GM18909 (cell line): Measurements from ENCODE around the gene SLC36A2.

Experiments
- ATAC-seq: cut with Tn5 transposase; IDR thresholded peaks from one replicate; pipeline ENCODE4 v1.9.1; 2021; ENCODE audit warnings: mild to moderate bottlenecking; ENCODE audit not compliant: unreplicated experiment, poor library complexity

The SLC36A2 gene

DNA sequence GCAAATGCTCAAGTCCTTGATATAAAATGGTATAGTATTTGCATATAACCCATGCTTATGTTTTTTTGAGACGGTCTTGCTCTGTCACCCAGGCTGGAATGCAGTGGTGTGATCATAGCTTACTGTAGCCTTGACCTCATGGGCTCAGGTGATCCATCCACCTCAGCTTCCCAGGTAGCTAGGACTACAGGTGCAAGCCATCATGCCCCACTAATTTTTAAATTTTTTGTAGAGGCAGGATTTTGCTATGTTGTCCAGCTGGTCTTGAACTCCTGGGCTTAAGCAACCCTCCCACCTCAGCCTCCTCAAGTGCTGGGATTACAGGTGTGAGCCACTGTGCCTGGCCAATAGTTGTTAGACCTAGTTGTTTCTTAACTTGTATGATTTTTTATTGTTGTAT, 61.1 kb downstream of the SLC36A2 start:
- ATAC-seq, result no peak

DNA sequence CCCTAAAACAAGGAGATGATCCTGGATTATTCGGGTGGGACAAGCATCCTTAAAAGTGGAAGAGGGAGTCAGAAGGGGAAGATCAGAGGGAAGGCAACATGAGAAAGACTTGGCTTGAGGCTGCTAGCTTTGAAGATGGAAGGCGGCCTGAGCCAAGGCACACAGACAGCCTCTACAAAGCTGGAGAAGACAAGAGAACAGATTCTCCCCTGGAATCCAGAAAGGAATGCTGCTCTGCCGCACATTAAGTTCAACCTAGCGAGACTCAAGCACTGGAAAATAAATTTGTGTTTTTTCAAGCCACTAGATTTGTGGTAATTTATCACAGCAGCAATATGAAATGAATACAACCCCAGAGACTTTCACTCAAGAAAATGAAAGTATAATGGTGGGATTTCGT, 61.7 kb downstream of the SLC36A2 start:
- no peak for ATAC-seq

DNA sequence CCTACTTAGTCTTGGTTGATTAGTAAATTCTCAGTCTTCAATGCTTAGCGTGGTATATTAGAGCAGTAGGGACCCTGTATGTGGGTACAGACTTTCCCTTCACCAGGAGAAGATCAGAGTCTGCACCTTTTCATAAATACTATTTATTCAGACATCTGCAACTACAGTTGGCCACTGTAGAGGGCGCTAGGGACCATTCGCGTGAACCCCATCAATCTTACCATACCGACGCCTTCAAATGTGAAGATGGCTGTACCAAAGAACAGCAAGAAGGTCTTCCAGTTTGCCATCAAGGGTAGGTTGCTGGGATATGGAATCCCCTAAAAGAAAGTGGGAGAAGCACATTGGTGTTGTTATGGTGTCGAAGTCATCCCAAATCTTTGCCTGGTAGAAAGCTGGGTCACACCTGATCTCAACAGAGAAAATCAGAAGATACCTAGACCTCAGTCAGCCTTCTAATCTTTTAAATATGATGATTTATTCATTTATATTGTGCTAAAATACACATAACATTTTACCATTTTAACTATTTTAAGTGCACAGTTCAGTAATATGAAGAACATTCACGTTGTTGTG, 62.9 kb downstream of the SLC36A2 start:
- no peak for ATAC-seq

DNA sequence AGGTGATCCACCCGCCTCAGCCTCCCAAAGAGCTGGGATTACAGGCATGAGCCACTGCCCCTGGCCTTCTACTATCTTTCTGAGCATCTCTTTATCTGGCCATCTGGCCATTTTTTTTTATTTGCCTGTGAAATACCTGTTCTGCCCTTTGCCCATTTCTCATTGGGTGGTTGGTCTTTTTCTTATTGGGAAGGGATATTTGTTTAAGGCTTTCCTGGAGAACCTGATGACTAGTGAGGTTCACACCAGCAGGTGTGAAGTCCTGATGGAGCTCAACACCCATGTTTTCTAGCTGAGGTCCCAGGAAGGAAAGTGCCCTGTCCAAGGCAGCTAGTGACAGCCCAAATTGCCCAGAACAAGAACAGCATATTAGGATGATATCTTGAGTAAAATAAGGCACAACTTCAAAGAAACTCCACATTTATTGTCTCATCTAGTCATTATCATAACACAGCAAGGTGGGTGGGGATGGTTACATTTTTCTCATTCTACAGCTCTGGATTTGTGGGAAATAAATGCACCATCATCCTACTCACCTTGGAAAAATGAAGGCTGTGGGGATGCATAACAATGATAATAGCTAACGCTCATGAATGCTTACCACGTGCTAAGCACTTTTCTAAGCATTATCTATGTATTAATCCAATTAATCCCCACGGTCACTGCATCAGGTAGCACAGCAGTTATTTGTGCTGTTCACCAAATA, 64.1 kb downstream of the SLC36A2 start:
- ATAC-seq, result no peak

DNA sequence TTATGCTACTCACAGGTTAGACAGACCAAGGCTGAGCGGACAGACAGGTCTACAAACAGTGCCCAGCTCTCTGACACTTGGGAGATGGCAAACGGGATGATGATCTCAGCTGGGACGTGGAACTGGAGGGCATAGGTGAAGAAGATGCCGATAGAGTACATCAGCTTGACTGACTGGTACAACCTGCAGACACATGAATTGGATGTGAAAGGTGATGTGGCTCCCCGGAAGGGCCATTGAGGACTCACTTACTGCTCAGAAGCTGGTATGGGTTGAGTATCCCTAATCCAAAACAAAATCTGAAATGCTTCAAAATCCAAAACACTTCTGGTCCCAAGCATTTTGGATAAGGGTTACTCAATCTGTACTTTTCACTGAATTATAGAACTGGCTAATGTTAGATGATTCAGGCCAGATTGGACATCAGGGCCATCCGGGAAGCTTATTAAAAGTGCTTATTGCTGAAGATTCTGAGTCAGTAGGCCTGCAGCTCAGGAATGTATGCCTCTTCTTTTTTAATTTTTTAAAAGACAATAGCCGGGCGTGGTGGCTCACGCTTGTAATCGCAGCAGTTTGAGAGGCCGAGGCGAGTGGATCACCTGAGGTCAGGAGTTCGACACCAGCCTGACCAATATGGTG, 66.2 kb downstream of the SLC36A2 start:
- ATAC-seq, result no peak

DNA sequence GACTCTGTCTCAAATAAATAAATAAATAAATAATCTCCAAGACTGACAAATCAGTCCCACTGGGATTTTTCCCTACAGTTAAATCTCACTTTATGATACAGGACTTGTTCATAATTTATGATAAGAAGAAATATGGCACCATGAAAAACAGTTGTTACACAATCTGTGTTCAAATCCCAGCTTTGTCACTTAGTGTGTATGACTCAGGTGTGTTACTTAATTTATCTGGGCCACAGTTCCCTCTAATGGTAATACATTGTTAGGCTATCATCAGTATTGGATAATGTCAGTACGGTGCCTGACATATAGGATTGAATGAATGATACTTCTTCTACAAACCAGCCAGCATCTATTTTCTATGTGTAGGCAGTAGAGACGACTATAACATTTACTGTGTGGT, 66.9 kb downstream of the SLC36A2 start:
- ATAC-seq, result no peak

DNA sequence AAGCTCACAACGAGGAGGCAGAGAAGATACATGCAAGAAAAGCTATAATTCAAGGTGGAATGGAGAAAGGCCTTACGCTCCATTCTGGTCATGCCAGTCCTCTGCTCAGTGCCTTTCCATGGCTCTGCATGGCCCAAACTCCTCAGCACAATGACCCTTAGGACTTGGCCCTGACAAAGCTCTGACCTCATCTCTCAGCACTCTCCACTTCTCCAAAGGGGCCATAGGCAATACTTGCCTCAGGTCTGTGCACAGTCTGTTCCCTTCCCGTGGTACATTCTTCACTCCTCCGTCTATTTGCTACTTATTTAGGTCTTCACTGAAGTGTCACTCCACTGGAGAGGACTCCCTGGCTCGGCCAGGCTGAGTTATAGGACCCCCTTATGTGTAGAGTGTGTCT, 68.5 kb downstream of the SLC36A2 start:
- ATAC-seq, result no peak

DNA sequence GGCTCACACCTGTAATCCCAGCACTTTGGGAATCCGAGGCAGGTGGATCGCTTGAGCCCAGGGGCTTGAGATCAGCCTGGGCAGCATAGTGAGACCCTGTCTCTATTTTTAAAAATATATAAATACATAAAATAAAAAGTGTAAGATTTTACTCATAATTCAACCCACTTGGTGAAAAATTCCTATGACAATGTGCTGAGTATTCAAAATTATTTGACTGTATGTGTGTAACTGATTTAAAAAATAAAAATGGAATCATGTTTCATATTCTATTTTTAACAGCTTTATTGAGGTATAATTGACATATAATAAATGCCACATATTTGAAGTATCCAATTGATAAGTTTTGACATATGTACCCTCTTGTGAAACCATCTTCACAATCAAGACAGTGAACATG, 71.6 kb downstream of the SLC36A2 start:
- ATAC-seq, result no peak

DNA sequence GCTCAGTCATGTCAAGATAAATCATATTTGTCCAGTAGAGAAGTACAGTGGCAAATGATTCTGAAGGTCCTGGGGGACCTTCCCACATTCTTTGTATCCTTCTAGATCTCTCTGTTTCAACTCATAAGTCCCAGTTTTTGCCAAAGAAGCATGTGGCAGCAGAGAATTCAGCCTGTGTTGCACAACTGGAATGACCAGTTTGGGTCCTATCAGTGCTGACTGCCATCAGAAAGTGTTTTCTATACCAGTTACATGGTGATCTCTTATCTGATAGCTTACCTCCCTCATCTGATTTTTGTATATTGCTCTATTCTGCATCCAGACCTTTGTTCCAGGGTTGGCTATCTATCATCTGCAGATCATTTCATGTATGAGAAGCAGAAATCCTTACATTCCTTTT, 72.7 kb downstream of the SLC36A2 start:
- no peak for ATAC-seq

DNA sequence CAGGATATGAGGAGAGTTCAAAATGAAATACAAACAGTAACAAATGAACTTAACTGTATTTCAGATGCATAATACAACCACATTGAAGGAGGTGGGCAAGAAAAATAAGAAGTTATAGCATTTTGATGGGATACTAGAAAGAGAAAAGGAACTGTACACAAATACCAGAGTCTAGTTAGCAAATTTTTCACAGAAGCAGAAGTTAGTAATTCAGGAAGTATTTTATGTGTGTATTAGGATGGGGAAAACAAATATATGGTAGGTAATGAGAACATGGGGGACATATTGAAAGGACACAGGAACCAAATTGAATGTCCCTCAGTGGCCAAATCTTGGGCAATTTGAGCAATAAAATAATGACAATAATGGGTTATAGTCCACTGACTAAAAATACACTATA, 76.0 kb downstream of the SLC36A2 start:
- no peak for ATAC-seq

DNA sequence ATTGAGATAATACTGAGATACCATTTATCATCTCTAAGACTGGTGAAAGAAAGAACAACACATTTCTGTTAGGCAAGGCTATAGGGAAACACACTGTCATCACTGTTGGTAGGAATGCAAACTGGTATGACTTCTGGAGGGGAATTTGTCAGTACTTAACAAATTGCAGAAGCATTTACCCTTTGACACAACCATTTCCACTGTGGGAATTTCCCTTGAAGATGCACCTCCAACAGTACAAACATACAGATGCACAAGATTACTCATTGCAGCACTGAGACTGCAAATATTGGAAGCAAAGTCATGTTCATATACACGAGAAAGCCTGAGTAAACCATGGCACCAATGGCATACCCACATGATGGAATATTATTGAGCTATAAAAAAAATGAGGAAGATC, 76.8 kb downstream of the SLC36A2 start:
- peak; percentile 89 for ATAC-seq

DNA sequence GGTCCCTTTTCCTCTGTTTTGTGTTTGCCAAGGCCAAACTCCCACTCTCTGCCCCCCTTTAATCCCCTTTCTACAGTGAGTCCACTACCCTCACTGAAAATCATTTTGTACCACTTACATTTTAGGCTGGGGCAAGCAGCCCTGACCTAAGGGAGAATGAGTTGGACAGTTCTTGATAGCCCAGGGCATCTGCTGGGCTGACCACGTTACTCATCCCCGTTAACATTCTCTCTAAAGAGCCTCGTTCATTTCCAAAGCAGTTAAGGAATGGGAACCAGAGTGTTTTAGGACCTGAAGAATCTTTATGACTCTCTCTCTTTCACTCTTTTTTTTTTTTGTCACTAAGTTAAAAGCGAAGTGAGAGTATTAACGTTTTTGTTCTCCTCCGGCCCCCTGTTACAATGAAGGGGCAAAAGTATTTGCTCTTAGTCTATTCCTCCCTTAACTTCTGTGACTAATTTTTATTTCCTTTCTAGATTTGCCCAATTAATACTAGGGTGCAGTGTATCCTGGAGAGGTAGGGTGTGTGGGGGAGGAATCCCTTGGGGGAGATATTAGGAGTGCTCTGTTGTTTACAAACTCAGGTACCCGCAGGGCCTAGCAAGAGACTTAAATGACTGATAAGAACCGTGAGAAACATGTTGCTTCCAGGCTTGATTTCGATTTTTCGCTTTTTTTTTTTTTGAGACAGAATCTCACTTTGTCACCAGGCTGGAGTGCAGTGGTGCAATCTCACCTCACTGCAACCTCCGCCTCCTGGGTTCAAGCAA, 79.7 kb downstream of the SLC36A2 start:
- no peak for ATAC-seq
